ENCODE data around the gene PAQR9.

Gene PAQR9

GRCh38 chr3:142968319-142969025, 5.0 kb upstream of the PAQR9 start:
- DNase-seq (ENCODE audit: low spot score), result no peak
- Histone ChIP-seq H3K27me3 (ENCODE audit: insufficient read depth, poor library complexity, severe bottlenecking) (peaks cover 8% of the 10 kb centered on the region), H3K27ac (ENCODE audit: poor library complexity, severe bottlenecking) (no peak overlapping the region), H3K4me1 (ENCODE audit: insufficient read depth, poor library complexity, severe bottlenecking) (no peaks in the 10 kb centered on the region), H3K4me3 (ENCODE audit: severe bottlenecking) (no peak overlapping the region), H3K9me3 (ENCODE audit: severe bottlenecking) (no peaks in the 10 kb centered on the region), H3K36me3 (ENCODE audit: low read depth) (no peaks in the 10 kb centered on the region)
- no peak for TF ChIP-seq CTCF (IDR thresholded peaks at IDR 0.05; ENCODE audit: poor library complexity, severe bottlenecking)
- no peak for ATAC-seq (ENCODE audit: low read depth)

- no peaks in the 10 kb centered on the region for H3K9me3 ChIP-seq (ENCODE audit: severe bottlenecking)
- TF ChIP-seq CTCF (IDR thresholded peaks at IDR 0.05; ENCODE audit: poor library complexity, severe bottlenecking), result no peak
- H3K36me3 ChIP-seq (ENCODE audit: low read depth), result no peaks in the 10 kb centered on the region
- H3K27ac ChIP-seq (ENCODE audit: poor library complexity, severe bottlenecking), result no peak overlapping the region
- no peak for DNase-seq (ENCODE audit: low spot score)
- no peak for ATAC-seq (ENCODE audit: low read depth)
- H3K4me1 ChIP-seq (ENCODE audit: insufficient read depth, poor library complexity, severe bottlenecking), result no peaks in the 10 kb centered on the region
- no peak overlapping the region for H3K4me3 ChIP-seq (ENCODE audit: severe bottlenecking)
- peaks cover 11% of the 10 kb centered on the region for H3K27me3 ChIP-seq (ENCODE audit: insufficient read depth, poor library complexity, severe bottlenecking)
Observed at GRCh38 chr3:142966808-142967207, 3.3 kb upstream of the PAQR9 start.

GRCh38 chr3:142965581-142965980, 2.1 kb upstream of the PAQR9 start:
- Histone ChIP-seq H3K27me3 (ENCODE audit: insufficient read depth, poor library complexity, severe bottlenecking) (peaks cover 11% of the 10 kb centered on the region), H3K9me3 (ENCODE audit: severe bottlenecking) (no peaks in the 10 kb centered on the region), H3K36me3 (ENCODE audit: low read depth) (no peaks in the 10 kb centered on the region), H3K27ac (ENCODE audit: poor library complexity, severe bottlenecking) (no peak overlapping the region), H3K4me3 (ENCODE audit: severe bottlenecking) (no peak overlapping the region), H3K4me1 (ENCODE audit: insufficient read depth, poor library complexity, severe bottlenecking) (no peaks in the 10 kb centered on the region)
- ATAC-seq (ENCODE audit: low read depth) (no peak), DNase-seq (ENCODE audit: low spot score) (no peak)
- TF ChIP-seq CTCF (IDR thresholded peaks at IDR 0.05; ENCODE audit: poor library complexity, severe bottlenecking), result no peak

GRCh38 chr3:142963234-142963515, 299 bp downstream of the PAQR9 start:
- Histone ChIP-seq H3K27me3 (ENCODE audit: insufficient read depth, poor library complexity, severe bottlenecking) (peaks cover 11% of the 10 kb centered on the region), H3K36me3 (ENCODE audit: low read depth) (no peaks in the 10 kb centered on the region), H3K4me1 (ENCODE audit: insufficient read depth, poor library complexity, severe bottlenecking) (peaks cover 10% of the 10 kb centered on the region), H3K27ac (ENCODE audit: poor library complexity, severe bottlenecking) (no peak overlapping the region), H3K9me3 (ENCODE audit: severe bottlenecking) (no peaks in the 10 kb centered on the region), H3K4me3 (ENCODE audit: severe bottlenecking) (peak overlapping the region; percentile 49)
- DNase-seq (ENCODE audit: low spot score), result no peak
- peak; percentile 8; the same call in 1 of the 3 replicates for ATAC-seq (ENCODE audit: low read depth)
- peak; percentile 23 for TF ChIP-seq CTCF (IDR thresholded peaks at IDR 0.05; ENCODE audit: poor library complexity, severe bottlenecking)

- Histone ChIP-seq H3K9me3 (ENCODE audit: severe bottlenecking) (no peaks in the 10 kb centered on the region), H3K4me3 (ENCODE audit: severe bottlenecking) (peak overlapping the region; percentile 49), H3K36me3 (ENCODE audit: low read depth) (no peaks in the 10 kb centered on the region), H3K4me1 (ENCODE audit: insufficient read depth, poor library complexity, severe bottlenecking) (peaks cover 10% of the 10 kb centered on the region), H3K27me3 (ENCODE audit: insufficient read depth, poor library complexity, severe bottlenecking) (peaks cover 11% of the 10 kb centered on the region), H3K27ac (ENCODE audit: poor library complexity, severe bottlenecking) (no peak overlapping the region)
- no peak for TF ChIP-seq CTCF (IDR thresholded peaks at IDR 0.05; ENCODE audit: poor library complexity, severe bottlenecking)
- ATAC-seq (ENCODE audit: low read depth) (no peak), DNase-seq (ENCODE audit: low spot score) (no peak)
Observed at GRCh38 chr3:142962520-142963233, 797 bp downstream of the PAQR9 start.
